Right lobe of liver (tissue), 4 donors: ENCODE measurements around the gene HTR2B.

Experiments
- POLR2A ChIP-seq: fragments of 450-650 bp; IDR thresholded peaks from one replicate; pipeline ENCODE4 v1.6.1; 2017; ENCODE audit warnings: antibody characterized with exemption, mild to moderate bottlenecking
- TF ChIP-seq, protein P1 (sequence below), 4 donors: fragments of 200-600 bp in 3 of 4; fragments of 450-650 bp in 1 of 4; IDR thresholded peaks; one replicate each; pipeline versions ENCODE4 v1.5.1 to v1.8.0; 2016 to 2022; ENCODE audit warnings: antibody characterized with exemption in 4 of 4, mild to moderate bottlenecking in 2 of 4
- donor health status: DM: no; HTN: no; CAD: no.
- donor health status: DM: no; HTN: no; CAD: no.
- donor health status: DM: no; HTN: yes; CAD: no.

GRCh38 chr2:231063347-231063746, 61.5 kb downstream of the HTR2B start:
- TF ChIP-seq, protein P1, sequence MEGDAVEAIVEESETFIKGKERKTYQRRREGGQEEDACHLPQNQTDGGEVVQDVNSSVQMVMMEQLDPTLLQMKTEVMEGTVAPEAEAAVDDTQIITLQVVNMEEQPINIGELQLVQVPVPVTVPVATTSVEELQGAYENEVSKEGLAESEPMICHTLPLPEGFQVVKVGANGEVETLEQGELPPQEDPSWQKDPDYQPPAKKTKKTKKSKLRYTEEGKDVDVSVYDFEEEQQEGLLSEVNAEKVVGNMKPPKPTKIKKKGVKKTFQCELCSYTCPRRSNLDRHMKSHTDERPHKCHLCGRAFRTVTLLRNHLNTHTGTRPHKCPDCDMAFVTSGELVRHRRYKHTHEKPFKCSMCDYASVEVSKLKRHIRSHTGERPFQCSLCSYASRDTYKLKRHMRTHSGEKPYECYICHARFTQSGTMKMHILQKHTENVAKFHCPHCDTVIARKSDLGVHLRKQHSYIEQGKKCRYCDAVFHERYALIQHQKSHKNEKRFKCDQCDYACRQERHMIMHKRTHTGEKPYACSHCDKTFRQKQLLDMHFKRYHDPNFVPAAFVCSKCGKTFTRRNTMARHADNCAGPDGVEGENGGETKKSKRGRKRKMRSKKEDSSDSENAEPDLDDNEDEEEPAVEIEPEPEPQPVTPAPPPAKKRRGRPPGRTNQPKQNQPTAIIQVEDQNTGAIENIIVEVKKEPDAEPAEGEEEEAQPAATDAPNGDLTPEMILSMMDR (IDR thresholded peaks at IDR 0.05): no peak
- TF ChIP-seq POLR2A: no peak
